Ishikawa (cell line): ENCODE data around the gene TOR1AIP2.

ENCODE experiments used
- CEBPB ChIP-seq: IDR thresholded peaks from 2 replicates; pipeline ENCODE4 v1.6.1; 2012
- EGR1 ChIP-seq: IDR thresholded peaks from 2 replicates; pipeline ENCODE4 v1.6.1; 2012
- REST ChIP-seq: IDR thresholded peaks from 2 replicates; pipeline ENCODE4 v1.6.1; 2012; ENCODE audit warnings: low read depth, mild to moderate bottlenecking
- TEAD4 ChIP-seq: IDR thresholded peaks from 2 replicates; pipeline ENCODE4 v1.6.1; 2012

- TF ChIP-seq EGR1 = no peak
- TF ChIP-seq REST = no peak
- no peak for TF ChIP-seq CEBPB
- no peak for TF ChIP-seq TEAD4
These were observed 52.4 kb downstream of the TOR1AIP2 start for GRCh38 chr1:179825206-179825605.
